HepG2 (cell line): ENCODE results near the gene ARHGEF4. TPM values are rescaled to one million over a fixed set of nuclear protein-coding genes. Genes with fewer than 3 reads are reported as not detected.

ENCODE experiments used
- DNMT1 ChIP-seq: sonication (generic); formaldehyde crosslinking; IDR thresholded peaks from 2 replicates; pipeline ENCODE4 v1.5.1; 2020; ENCODE audit warnings: mild to moderate bottlenecking, missing genetic modification reagents
- ETV5 ChIP-seq: IDR thresholded peaks from 2 replicates; pipeline ENCODE4 v1.6.1; 2018; ENCODE audit warnings: missing biosample characterization, missing genetic modification reagents, inconsistent platforms, borderline replicate concordance
- FIP1L1 ChIP-seq: fragments of 200-400 bp; formaldehyde crosslinking; IDR thresholded peaks from 2 replicates; pipeline ENCODE4 v1.6.1; 2018; ENCODE audit warnings: low read depth, mild to moderate bottlenecking, low read length, moderate library complexity, borderline replicate concordance; ENCODE audit not compliant: insufficient read depth
- FOXP1 ChIP-seq, 2 experiments: fragments of 450-650 bp in 1 of 2; IDR thresholded peaks; 2 replicates each; pipeline ENCODE4 v1.6.1; 2017 to 2018; ENCODE audit warnings: antibody characterized with exemption in 1 of 2
- GABPA ChIP-seq, 2 experiments: IDR thresholded peaks; 2 replicates each; pipeline ENCODE4 v1.6.1; 2011 to 2016; ENCODE audit warnings: low read depth in 2 of 2, low read length in 1 of 2, missing biosample characterization in 1 of 2, missing genetic modification characterization in 1 of 2
- HIVEP1 ChIP-seq: sonication (generic); formaldehyde crosslinking; IDR thresholded peaks from 2 replicates; pipeline ENCODE4 v1.4.0; 2020; ENCODE audit warnings: mild to moderate bottlenecking, missing genetic modification reagents
- NFKBIZ ChIP-seq: IDR thresholded peaks from 2 replicates; pipeline ENCODE4 v1.6.1; 2018; ENCODE audit warnings: missing genetic modification reagents, missing compliant biosample characterization
- PHF20 ChIP-seq: sonication (generic); formaldehyde crosslinking; IDR thresholded peaks from 2 replicates; pipeline ENCODE4 v1.5.0; 2020; ENCODE audit warnings: mild to moderate bottlenecking, missing genetic modification reagents
- ZNF20 ChIP-seq: sonication (generic); formaldehyde crosslinking; IDR thresholded peaks from 2 replicates; pipeline ENCODE4 v1.4.0; 2020; ENCODE audit warnings: mild to moderate bottlenecking, moderate library complexity, missing genetic modification reagents
- ZNF234 ChIP-seq: sonication (generic); formaldehyde crosslinking; conservative IDR thresholded peaks from 2 replicates; pipeline ENCODE4 v1.5.1; 2020; ENCODE audit warnings: mild to moderate bottlenecking, missing genetic modification reagents
- ZNF484 ChIP-seq: sonication (generic); formaldehyde crosslinking; IDR thresholded peaks from 2 replicates; pipeline ENCODE4 v1.5.1; 2020; ENCODE audit warnings: mild to moderate bottlenecking, low read depth, missing genetic modification reagents, borderline replicate concordance
- ZNF549 ChIP-seq: sonication (generic); formaldehyde crosslinking; IDR thresholded peaks from 2 replicates; pipeline ENCODE4 v1.5.0; 2020; ENCODE audit warnings: missing genetic modification reagents
- polyA plus RNA-seq, 8 experiments: library from polyadenylated mRNA; depleted of rRNA in 3 of 8; stranded (reverse) in 7 of 8; unstranded in 1 of 8; fragments of >200 nt; fragmentation: Illumina TruSeq in 4 of 8; extraction: Trizol in 4 of 8; gene quantifications; 2 replicates each; pipeline versions ENCODE4 v1.2.1 to v1.2.3, GENCODE V29; 2011 to 2016; ENCODE audit warnings: low read depth in 4 of 8, missing spikeins in 1 of 8, mixed read lengths in 1 of 8; ENCODE audit not compliant: insufficient read depth in 1 of 8
- total RNA-seq, 5 experiments: library from RNA; depleted of rRNA; stranded (reverse); fragments of >200 nt; fragmentation: Illumina TruSeq; extraction: Trizol; gene quantifications; 2 replicates each; pipeline ENCODE4 v1.2.3, GENCODE V29; 2016; ENCODE audit warnings: low read depth in 1 of 5
- TF ChIP-seq, protein P1 (sequence below): sonication (generic); formaldehyde crosslinking; IDR thresholded peaks from 2 replicates; pipeline ENCODE4 v1.5.0; 2020; ENCODE audit warnings: missing genetic modification reagents, mild to moderate bottlenecking, borderline replicate concordance
- TF ChIP-seq, protein P2 (sequence below): sonication (generic); formaldehyde crosslinking; IDR thresholded peaks from 2 replicates; pipeline ENCODE4 v1.4.0; 2020; ENCODE audit warnings: missing genetic modification reagents
- TF ChIP-seq, protein P3 (sequence below): sonication (generic); formaldehyde crosslinking; conservative IDR thresholded peaks from 2 replicates; pipeline ENCODE4 v1.5.0; 2020; ENCODE audit warnings: missing genetic modification reagents
- TF ChIP-seq, protein P4 (sequence below): sonication (generic); formaldehyde crosslinking; IDR thresholded peaks from 2 replicates; pipeline ENCODE4 v1.4.0; 2020; ENCODE audit warnings: missing genetic modification reagents
- TF ChIP-seq, protein P5 (sequence below): sonication (generic); formaldehyde crosslinking; IDR thresholded peaks from 2 replicates; pipeline ENCODE4 v1.4.0; 2020; ENCODE audit warnings: missing genetic modification reagents

Gene ARHGEF4
- total and polyA plus RNA-seq, 2 of the 13 experiments (the other 11 are each of a cell fraction or from before 2014, with no cell fraction given), result 0.11 to 0.13 TPM

DNA sequence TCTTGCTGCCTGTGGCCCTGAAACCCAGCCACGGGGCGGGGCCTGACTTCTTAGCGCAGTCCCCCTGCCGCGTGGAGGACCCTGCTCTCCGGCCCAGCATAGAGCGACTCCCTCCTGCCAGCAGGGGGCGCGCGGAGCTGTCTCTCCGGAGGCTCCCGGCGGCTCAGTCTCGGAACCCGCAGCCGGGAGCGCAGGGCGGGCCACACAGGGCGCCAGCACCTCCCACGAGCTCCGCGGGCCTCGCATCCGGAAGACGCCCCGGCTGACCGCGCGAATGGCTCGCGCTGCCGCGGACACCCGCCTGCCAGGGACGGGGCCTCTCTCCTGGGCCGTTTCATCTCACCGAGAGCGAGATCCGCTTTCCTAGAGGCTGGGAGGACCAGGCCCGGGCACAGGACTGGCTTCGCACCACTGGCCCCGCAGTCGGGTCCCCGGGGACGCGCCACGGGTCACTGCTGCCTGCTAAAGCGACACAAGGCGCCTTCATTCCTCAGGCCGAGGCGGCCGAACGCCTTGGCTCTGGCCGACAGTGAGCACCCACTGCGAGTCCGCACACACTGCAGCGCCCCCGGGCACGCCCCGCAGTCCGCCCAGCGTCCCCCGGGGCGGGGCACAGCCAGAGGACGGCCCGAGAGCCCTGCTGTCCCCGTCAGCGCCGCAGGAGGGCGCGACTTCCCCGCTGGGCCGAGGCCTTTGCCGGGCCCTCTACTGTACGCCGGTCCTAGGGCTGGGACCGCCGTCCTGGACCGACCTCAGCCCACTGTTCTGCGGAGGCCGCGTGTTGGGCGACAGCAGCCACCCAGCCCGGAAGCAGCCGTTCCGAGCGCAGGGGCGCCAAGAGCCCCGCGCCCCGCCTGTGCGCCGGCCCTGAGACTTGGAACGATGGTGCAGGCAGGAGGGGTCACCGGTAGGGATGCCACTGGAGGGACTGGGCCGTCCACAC is 39.0 kb upstream of the ARHGEF4 start (continued):
- TF ChIP-seq, protein P1, sequence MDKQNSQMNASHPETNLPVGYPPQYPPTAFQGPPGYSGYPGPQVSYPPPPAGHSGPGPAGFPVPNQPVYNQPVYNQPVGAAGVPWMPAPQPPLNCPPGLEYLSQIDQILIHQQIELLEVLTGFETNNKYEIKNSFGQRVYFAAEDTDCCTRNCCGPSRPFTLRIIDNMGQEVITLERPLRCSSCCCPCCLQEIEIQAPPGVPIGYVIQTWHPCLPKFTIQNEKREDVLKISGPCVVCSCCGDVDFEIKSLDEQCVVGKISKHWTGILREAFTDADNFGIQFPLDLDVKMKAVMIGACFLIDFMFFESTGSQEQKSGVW (CRISPR knock-in tag), result no peak
- TF ChIP-seq ZNF234 (CRISPR knock-in tag), result 0 out of 2 replicates have a peak, but pooled peaks have one; percentile 92
- peak; percentile 90; the same call in 1 of the 2 replicates for TF ChIP-seq DNMT1 (CRISPR knock-in tag)
- TF ChIP-seq, protein P2, sequence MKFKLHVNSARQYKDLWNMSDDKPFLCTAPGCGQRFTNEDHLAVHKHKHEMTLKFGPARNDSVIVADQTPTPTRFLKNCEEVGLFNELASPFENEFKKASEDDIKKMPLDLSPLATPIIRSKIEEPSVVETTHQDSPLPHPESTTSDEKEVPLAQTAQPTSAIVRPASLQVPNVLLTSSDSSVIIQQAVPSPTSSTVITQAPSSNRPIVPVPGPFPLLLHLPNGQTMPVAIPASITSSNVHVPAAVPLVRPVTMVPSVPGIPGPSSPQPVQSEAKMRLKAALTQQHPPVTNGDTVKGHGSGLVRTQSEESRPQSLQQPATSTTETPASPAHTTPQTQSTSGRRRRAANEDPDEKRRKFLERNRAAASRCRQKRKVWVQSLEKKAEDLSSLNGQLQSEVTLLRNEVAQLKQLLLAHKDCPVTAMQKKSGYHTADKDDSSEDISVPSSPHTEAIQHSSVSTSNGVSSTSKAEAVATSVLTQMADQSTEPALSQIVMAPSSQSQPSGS (CRISPR knock-in tag), result no peak; the same call in none of the 2 replicates
- no peak for TF ChIP-seq ZNF549 (CRISPR knock-in tag)
- no peak for TF ChIP-seq ZNF20 (CRISPR knock-in tag)
- no peak for TF ChIP-seq GABPA (IDR thresholded peaks at IDR 0.05; ENCODE audit: low read depth, low read length)
- TF ChIP-seq GABPA (CRISPR knock-in tag; IDR thresholded peaks at IDR 0.05; ENCODE audit: low read depth), result no peak
- TF ChIP-seq, protein P3, sequence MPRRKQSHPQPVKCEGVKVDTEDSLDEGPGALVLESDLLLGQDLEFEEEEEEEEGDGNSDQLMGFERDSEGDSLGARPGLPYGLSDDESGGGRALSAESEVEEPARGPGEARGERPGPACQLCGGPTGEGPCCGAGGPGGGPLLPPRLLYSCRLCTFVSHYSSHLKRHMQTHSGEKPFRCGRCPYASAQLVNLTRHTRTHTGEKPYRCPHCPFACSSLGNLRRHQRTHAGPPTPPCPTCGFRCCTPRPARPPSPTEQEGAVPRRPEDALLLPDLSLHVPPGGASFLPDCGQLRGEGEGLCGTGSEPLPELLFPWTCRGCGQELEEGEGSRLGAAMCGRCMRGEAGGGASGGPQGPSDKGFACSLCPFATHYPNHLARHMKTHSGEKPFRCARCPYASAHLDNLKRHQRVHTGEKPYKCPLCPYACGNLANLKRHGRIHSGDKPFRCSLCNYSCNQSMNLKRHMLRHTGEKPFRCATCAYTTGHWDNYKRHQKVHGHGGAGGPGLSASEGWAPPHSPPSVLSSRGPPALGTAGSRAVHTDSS (CRISPR knock-in tag), result 0 out of 2 replicates have a peak, but pooled peaks have one; percentile 35
- TF ChIP-seq FIP1L1, result no peak
- no peak for TF ChIP-seq FOXP1 (IDR thresholded peaks at IDR 0.05)
- no peak for TF ChIP-seq FOXP1 (CRISPR knock-in tag; IDR thresholded peaks at IDR 0.05)
- TF ChIP-seq PHF20 (CRISPR knock-in tag), result peak; percentile 64; the same call in 1 of the 2 replicates
- TF ChIP-seq ZNF484, result no peak
- TF ChIP-seq, protein P4, sequence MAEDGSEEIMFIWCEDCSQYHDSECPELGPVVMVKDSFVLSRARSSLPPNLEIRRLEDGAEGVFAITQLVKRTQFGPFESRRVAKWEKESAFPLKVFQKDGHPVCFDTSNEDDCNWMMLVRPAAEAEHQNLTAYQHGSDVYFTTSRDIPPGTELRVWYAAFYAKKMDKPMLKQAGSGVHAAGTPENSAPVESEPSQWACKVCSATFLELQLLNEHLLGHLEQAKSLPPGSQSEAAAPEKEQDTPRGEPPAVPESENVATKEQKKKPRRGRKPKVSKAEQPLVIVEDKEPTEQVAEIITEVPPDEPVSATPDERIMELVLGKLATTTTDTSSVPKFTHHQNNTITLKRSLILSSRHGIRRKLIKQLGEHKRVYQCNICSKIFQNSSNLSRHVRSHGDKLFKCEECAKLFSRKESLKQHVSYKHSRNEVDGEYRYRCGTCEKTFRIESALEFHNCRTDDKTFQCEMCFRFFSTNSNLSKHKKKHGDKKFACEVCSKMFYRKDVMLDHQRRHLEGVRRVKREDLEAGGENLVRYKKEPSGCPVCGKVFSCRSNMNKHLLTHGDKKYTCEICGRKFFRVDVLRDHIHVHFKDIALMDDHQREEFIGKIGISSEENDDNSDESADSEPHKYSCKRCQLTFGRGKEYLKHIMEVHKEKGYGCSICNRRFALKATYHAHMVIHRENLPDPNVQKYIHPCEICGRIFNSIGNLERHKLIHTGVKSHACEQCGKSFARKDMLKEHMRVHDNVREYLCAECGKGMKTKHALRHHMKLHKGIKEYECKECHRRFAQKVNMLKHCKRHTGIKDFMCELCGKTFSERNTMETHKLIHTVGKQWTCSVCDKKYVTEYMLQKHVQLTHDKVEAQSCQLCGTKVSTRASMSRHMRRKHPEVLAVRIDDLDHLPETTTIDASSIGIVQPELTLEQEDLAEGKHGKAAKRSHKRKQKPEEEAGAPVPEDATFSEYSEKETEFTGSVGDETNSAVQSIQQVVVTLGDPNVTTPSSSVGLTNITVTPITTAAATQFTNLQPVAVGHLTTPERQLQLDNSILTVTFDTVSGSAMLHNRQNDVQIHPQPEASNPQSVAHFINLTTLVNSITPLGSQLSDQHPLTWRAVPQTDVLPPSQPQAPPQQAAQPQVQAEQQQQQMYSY (CRISPR knock-in tag), result no peak
- no peak for TF ChIP-seq NFKBIZ (CRISPR knock-in tag)
- TF ChIP-seq HIVEP1 (CRISPR knock-in tag), result no peak; the same call in none of the 2 replicates
- TF ChIP-seq, protein P5, sequence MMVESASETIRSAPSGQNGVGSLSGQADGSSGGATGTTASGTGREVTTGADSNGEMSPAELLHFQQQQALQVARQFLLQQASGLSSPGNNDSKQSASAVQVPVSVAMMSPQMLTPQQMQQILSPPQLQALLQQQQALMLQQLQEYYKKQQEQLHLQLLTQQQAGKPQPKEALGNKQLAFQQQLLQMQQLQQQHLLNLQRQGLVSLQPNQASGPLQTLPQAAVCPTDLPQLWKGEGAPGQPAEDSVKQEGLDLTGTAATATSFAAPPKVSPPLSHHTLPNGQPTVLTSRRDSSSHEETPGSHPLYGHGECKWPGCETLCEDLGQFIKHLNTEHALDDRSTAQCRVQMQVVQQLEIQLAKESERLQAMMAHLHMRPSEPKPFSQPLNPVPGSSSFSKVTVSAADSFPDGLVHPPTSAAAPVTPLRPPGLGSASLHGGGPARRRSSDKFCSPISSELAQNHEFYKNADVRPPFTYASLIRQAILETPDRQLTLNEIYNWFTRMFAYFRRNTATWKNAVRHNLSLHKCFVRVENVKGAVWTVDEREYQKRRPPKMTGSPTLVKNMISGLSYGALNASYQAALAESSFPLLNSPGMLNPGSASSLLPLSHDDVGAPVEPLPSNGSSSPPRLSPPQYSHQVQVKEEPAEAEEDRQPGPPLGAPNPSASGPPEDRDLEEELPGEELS (CRISPR knock-in tag), result no peak
- no peak; the same call in none of the 2 replicates for TF ChIP-seq ETV5 (CRISPR knock-in tag)
